ENCODE results near the gene STARD5. TPM values are rescaled to one million over a fixed set of nuclear protein-coding genes. Genes with fewer than 3 reads are reported as not detected.

The STARD5 gene
- total and polyA plus RNA-seq, 2 experiments from 2014 or later: 3.8 to 10.1 TPM

DNA sequence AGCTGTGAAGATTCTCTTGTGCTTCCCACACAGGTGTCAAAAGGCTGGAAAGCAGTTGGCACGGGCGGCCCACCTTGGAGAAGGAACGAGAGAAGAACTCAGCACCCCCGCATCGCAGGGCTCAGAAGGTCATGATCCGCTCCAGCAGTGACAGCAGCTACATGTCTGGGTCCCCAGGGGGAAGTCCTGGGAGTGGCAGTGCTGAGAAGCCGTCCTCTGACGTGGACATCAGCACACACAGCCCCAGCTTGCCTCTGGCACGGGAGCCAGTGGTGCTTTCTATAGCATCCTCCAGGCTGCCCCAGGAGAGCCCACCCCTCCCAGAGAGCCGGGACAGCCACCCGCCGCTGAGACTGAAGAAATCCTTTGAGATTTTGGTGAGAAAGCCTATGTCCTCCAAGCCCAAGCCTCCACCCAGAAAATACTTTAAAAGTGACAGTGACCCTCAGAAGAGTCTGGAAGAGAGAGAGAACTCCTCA is 31.4 kb downstream of the STARD5 start (continued):
- TF ChIP-seq ZNF462 (CRISPR knock-in tag; IDR thresholded peaks at IDR 0.05) (no peak), ZNF331 (CRISPR knock-in tag; IDR thresholded peaks at IDR 0.05; ENCODE audit: low read depth) (no peak), JUNB (IDR thresholded peaks at IDR 0.05; ENCODE audit: unreplicated experiment) (no peak)

- H3K27me3 Mint-ChIP-seq (ENCODE audit: insufficient read depth, low read depth, poor library complexity): peaks cover 7% of the 10 kb centered on the region
- no peak for TF ChIP-seq CTCF (conservative IDR thresholded peaks at IDR 0.05; ENCODE audit: low read depth in 2 of 2)
- TF ChIP-seq POLR2AphosphoS5 (IDR thresholded peaks at IDR 0.05; ENCODE audit: low read depth): no peak
- no peak for TF ChIP-seq JUNB (IDR thresholded peaks at IDR 0.05; ENCODE audit: unreplicated experiment)
- TF ChIP-seq CREB1 (CRISPR knock-in tag; IDR thresholded peaks at IDR 0.05; ENCODE audit: low read depth): no peak
- TF ChIP-seq ETS1 (IDR thresholded peaks at IDR 0.05): no peak
- no peak for TF ChIP-seq NANOG (IDR thresholded peaks at IDR 0.05; ENCODE audit: borderline replicate concordance)
- no peak for TF ChIP-seq ZNF331 (CRISPR knock-in tag; IDR thresholded peaks at IDR 0.05; ENCODE audit: low read depth)
These were observed 31.9 kb downstream of the STARD5 start for GRCh38 chr15:81291916-81292522.

More at GRCh38 chr15:81291916-81292522, 31.9 kb downstream of the STARD5 start:
- Histone ChIP-seq H3K27me3 (ENCODE audit: insufficient read depth) (no peaks in the 10 kb centered on the region), H2AFZ (no peak overlapping the region), H3K36me3 (ENCODE audit: insufficient read depth) (no peaks in the 10 kb centered on the region), H3K4me3 (no peak overlapping the region), H3K4me1 (ENCODE audit: insufficient read depth) (no peaks in the 10 kb centered on the region), H3K9me2 (ENCODE audit: insufficient read depth) (no peaks in the 10 kb centered on the region), H3F3A (replicated peaks; ENCODE audit: low read depth) (no peaks in the 10 kb centered on the region), H3K27ac (ENCODE audit: low read depth) (no peak overlapping the region), H3K4me2 (no peak overlapping the region), H3K79me2 (replicated peaks; ENCODE audit: insufficient read depth) (no peaks in the 10 kb centered on the region), H4K20me1 (replicated peaks; ENCODE audit: insufficient read depth) (no peaks in the 10 kb centered on the region)
- Mint-ChIP-seq H3K36me3 (ENCODE audit: low read depth) (no peaks in the 10 kb centered on the region), H3K4me1 (peaks cover 23% of the 10 kb centered on the region), H3K27ac (no peak overlapping the region), H3K4me3 (no peak overlapping the region), H3K9me3 (no peaks in the 10 kb centered on the region)
- no peak for DNase-seq (ENCODE audit: low spot score)
- ATAC-seq: no peak

Data from GM23338 (cell line).